HL-60 (cell line): ENCODE data around the gene POLDIP3.
"Not testable (repeated sequence)": the region's sequence is repeated elsewhere in the genome, so short reads cannot be mapped to it uniquely, and the experiment has no call there.

Source experiments
- DNase-seq, 2 experiments: peaks; one replicate each; pipeline ENCODE4 v3.0.0-alpha.2; 2010 to 2020; ENCODE audit warnings: low read depth in 1 of 2, low spot score in 1 of 2
- H3K27ac ChIP-seq: fragments of 250-450 bp; sonication (Bioruptor Pico); replicated peaks from 2 replicates; pipeline ENCODE4 v1.5.1; 2020; ENCODE audit warnings: mild to moderate bottlenecking, moderate library complexity
- H3K27me3 ChIP-seq: fragments of 250-450 bp; sonication (Bioruptor Pico); 2 replicates; pipeline ENCODE4 v1.5.1; 2021; ENCODE audit warnings: mild to moderate bottlenecking, moderate library complexity; ENCODE audit not compliant: insufficient read depth, poor library complexity, severe bottlenecking
- H3K4me3 ChIP-seq: replicated peaks from 2 replicates; pipeline ENCODE4 v1.5.1; 2011; ENCODE audit warnings: mild to moderate bottlenecking, control low read depth, low read length; ENCODE audit not compliant: insufficient read depth
- POLR2AphosphoS5 ChIP-seq: IDR thresholded peaks from 2 replicates; pipeline ENCODE4 v1.6.1; 2012; ENCODE audit warnings: low read depth
- SPI1 ChIP-seq: IDR thresholded peaks from 2 replicates; pipeline ENCODE4 v1.6.1; 2012; ENCODE audit warnings: low read depth, mild to moderate bottlenecking, borderline replicate concordance
- TF ChIP-seq, protein P1 (sequence below): IDR thresholded peaks from 2 replicates; pipeline ENCODE4 v1.6.1; 2012; ENCODE audit warnings: low read depth; ENCODE audit not compliant: insufficient replicate concordance
- TF ChIP-seq, protein P2 (sequence below): IDR thresholded peaks from one replicate; pipeline ENCODE4 v1.5.1; 2011; ENCODE audit warnings: low read length, control low read depth, inconsistent platforms; ENCODE audit not compliant: insufficient read depth

The POLDIP3 gene

GRCh38 chr22:42577623-42578240, 37.0 kb downstream of the POLDIP3 start:
- Histone ChIP-seq H3K4me3 (no peak overlapping the region), H3K27me3 (no peaks in the 10 kb centered on the region), H3K27ac (no peak overlapping the region)
- TF ChIP-seq, protein P1, sequence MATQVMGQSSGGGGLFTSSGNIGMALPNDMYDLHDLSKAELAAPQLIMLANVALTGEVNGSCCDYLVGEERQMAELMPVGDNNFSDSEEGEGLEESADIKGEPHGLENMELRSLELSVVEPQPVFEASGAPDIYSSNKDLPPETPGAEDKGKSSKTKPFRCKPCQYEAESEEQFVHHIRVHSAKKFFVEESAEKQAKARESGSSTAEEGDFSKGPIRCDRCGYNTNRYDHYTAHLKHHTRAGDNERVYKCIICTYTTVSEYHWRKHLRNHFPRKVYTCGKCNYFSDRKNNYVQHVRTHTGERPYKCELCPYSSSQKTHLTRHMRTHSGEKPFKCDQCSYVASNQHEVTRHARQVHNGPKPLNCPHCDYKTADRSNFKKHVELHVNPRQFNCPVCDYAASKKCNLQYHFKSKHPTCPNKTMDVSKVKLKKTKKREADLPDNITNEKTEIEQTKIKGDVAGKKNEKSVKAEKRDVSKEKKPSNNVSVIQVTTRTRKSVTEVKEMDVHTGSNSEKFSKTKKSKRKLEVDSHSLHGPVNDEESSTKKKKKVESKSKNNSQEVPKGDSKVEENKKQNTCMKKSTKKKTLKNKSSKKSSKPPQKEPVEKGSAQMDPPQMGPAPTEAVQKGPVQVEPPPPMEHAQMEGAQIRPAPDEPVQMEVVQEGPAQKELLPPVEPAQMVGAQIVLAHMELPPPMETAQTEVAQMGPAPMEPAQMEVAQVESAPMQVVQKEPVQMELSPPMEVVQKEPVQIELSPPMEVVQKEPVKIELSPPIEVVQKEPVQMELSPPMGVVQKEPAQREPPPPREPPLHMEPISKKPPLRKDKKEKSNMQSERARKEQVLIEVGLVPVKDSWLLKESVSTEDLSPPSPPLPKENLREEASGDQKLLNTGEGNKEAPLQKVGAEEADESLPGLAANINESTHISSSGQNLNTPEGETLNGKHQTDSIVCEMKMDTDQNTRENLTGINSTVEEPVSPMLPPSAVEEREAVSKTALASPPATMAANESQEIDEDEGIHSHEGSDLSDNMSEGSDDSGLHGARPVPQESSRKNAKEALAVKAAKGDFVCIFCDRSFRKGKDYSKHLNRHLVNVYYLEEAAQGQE, result no peak
- TF ChIP-seq, protein P2, sequence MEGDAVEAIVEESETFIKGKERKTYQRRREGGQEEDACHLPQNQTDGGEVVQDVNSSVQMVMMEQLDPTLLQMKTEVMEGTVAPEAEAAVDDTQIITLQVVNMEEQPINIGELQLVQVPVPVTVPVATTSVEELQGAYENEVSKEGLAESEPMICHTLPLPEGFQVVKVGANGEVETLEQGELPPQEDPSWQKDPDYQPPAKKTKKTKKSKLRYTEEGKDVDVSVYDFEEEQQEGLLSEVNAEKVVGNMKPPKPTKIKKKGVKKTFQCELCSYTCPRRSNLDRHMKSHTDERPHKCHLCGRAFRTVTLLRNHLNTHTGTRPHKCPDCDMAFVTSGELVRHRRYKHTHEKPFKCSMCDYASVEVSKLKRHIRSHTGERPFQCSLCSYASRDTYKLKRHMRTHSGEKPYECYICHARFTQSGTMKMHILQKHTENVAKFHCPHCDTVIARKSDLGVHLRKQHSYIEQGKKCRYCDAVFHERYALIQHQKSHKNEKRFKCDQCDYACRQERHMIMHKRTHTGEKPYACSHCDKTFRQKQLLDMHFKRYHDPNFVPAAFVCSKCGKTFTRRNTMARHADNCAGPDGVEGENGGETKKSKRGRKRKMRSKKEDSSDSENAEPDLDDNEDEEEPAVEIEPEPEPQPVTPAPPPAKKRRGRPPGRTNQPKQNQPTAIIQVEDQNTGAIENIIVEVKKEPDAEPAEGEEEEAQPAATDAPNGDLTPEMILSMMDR, result no peak
- no peak for TF ChIP-seq SPI1
- no peak for DNase-seq

DNA sequence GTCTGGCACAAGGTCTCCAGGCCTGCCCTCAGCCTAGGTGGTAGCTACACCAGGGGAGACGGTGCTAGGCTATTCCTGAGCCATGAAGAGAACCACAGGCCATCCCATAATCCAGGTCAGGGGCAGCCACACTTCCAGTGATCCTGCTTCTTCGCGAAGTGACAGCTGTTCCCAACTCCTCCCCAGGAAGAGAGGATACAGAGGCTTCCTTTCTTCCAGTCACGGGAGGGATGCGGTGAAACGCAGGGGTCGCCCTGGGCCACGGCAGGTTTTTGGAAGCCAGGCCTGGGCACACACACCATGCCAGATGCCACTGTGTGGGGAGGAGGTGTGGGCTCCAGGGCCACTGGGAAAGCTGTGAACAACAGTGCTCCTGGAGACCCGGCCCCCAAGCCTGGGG, 37.5 kb downstream of the POLDIP3 start:
- H3K27me3 ChIP-seq, DNase-seq, H3K27ac ChIP-seq, H3K4me3 ChIP-seq: not testable (repeated sequence)

- DNase-seq, H3K4me3 ChIP-seq, H3K27me3 ChIP-seq, H3K27ac ChIP-seq: not testable (repeated sequence)
Measured at GRCh38 chr22:42575996-42576574, 38.6 kb downstream of the POLDIP3 start.

GRCh38 chr22:42574468-42574867, 40.2 kb downstream of the POLDIP3 start:
- H3K27me3 ChIP-seq, H3K27ac ChIP-seq, DNase-seq, H3K4me3 ChIP-seq: not testable (repeated sequence)

- H3K27ac ChIP-seq, DNase-seq, H3K27me3 ChIP-seq, H3K4me3 ChIP-seq: not testable (repeated sequence)
Measured at GRCh38 chr22:42574046-42574445, 40.6 kb downstream of the POLDIP3 start.

DNA sequence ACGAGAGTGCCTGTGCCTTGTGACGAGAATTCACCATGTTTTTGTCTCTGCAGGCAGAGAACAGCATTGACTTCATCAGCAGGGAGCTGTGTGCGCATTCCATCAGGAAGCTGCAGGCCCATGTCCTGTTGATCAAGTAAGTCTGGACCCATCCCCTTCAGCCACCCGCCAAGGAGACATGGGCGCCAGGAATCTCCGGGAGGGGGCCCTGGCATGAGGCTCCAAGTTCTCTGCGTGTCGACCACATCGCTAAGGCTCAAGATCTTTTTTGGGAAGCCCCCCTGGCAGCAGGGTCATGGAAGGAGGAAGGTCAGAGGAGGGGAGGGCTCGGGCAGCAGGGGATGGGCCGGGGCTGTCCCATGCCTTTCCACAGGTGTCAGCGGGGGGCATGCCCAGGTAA, 43.6 kb downstream of the POLDIP3 start:
- not testable (repeated sequence) for DNase-seq, H3K27ac ChIP-seq, H3K4me3 ChIP-seq, H3K27me3 ChIP-seq

DNA sequence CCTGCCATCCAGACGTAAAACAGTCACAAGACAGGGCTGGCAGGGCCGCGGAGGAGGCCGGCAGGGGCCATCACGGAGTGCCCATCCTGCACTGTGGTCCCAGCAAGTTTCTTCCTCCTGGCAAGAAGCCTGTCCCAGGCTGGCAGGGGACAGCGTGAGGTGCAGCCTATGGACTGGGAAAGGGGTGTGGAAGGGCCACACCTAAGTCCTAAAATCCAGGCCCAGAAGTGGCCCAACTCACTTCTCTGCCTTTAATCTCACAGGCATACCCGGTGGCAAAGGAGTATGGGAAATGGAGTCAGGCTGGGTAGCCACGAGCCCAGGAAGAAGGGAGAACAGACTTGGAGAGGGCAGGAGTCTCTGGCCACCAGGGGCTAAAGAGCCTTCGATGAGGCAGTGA, 44.1 kb downstream of the POLDIP3 start:
- peak; percentile 54 for TF ChIP-seq POLR2AphosphoS5
- H3K27ac ChIP-seq, DNase-seq, H3K27me3 ChIP-seq, H3K4me3 ChIP-seq: not testable (repeated sequence)

DNA sequence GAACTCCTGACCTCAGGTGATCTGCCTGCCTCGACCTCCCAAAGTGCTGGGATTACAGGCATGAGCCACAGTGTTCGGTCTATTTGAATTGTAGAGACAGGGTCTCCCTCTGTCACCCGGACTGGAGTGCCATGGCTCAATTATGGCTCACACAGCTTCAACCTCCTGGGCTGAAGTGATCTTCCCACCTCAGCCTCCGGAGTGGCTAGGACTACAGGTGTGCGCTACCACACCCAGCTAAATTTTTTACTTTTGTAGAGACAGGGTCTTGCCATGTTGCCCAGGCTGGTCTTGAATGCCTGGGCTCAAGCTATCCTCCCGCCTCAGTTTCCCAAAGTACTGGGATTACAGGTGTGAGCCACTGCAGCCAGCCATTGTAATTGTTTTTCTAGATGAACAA, 46.7 kb downstream of the POLDIP3 start:
- not testable (repeated sequence) for H3K27ac ChIP-seq, DNase-seq, H3K4me3 ChIP-seq, H3K27me3 ChIP-seq
